Measurements from ENCODE around the gene NSF. TPM values are rescaled to one million over a fixed set of nuclear protein-coding genes. Genes with fewer than 3 reads are reported as not detected.
A peak's percentile ranks its signal among the peaks of the same experiment; 100 is the strongest.
"Not testable (repeated sequence)": the region's sequence is repeated elsewhere in the genome, so short reads cannot be mapped to it uniquely, and the experiment has no call there.

The NSF gene
- total RNA-seq, 4 donors from 2014 or later: 19.9 to 23.8 (median 21.8) TPM

DNA sequence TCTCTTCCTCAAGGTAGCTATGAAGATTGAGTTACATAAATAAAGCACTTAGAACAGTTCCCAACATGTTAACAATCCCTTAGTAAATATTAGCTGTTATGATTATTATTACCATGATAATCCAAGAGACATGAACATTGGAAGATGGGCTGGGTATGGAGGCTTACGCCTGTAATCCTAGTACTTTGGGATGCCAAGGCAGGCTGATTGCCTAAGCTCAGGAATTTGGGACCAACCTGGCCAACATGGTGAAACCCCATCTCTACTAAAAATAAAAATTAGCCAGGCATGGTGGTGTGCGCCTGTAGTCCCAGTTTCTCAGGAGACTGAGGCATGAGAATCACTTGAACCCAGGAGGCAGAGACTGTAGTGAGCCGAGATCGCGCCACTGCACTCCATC lies 34.3 kb downstream of the NSF start:
- not testable (repeated sequence) for ATAC-seq (ENCODE audit: low FRiP score); DNase-seq (ENCODE audit: low spot score)

DNA sequence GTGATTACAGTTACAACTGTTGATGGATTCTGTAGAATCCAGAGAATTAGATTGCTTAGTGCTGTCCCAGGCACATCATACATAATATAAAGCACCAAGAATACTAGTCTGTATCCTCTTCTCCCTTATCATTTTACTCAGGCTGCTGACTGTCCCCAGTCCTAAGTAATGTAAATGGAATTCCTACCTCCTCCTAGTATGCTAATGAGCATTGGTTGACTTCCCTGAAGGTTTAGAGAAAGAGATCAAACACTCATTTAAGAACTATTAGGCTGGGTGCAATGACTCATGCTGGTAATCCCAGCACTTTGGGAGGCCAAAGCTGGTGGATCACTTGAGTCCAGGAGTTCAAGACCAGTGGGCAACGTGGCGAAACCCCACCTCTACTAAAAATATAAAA lies 37.0 kb downstream of the NSF start:
- ATAC-seq (ENCODE audit: low FRiP score); DNase-seq (ENCODE audit: low spot score): not testable (repeated sequence)

- not testable (repeated sequence) for DNase-seq (ENCODE audit: low spot score)
Measured at GRCh38 chr17:46628753-46629436, 38.4 kb downstream of the NSF start.

DNA sequence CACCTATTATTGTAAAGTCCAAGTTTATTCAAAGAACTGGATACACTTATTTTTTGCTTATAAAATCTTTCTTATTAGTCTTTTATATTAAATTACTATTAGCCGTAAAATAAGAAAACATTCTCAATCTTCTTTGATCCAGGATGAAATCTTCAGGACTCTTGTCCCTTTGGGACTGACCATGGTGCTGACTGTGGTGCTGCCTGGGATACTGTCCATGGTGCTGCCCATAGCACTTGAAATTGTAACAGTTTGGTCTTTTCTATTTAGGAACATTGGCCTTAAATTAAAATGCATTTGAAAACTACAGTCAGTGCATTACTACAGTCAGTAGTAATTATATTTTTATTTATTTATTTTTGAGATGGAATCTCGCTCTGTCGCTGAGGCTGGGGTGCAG lies 41.7 kb downstream of the NSF start:
- not testable (repeated sequence) for DNase-seq (ENCODE audit: low spot score); ATAC-seq (ENCODE audit: low FRiP score)

More at GRCh38 chr17:46628753-46629436, 38.4 kb downstream of the NSF start:
- not testable (repeated sequence) for ATAC-seq (ENCODE audit: low FRiP score)

- not testable (repeated sequence) for ATAC-seq (ENCODE audit: low FRiP score); DNase-seq (ENCODE audit: low spot score)
Measured at GRCh38 chr17:46634844-46635243, 44.4 kb downstream of the NSF start.

DNA sequence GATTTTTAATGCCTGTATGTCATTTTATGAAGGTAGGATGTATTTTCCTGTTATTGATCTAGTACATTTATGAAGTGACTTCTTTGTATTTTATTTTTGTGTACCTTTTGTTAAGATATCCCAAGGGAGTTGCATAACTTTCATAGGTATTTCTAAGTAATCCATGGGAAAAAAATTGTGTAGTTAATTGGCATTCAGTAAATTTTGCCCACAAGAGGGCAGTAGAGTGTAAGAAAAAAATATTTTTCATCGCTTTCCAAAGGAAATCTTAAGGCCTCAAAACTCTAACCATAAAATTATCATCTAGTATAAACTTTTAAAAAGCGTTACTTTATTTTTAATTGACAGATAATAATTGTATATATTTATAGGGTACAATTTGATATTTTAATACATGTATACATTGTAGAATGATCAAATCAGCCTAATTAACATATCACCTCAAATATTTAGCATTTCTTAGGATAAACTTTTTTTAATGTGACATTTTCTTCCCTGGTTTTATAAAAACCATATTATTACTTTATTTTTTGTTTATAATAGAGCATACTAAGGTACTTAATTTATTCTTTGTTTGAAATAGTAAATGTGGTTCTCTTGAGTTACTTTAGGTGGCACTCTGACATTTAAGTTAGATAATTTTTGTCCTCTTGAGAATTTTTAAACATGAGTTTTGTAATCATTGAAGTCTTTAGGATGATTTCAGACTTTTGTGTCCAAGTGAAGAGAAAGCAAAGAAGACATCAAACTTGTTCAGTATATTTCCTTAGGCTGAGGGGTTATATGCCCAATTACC lies 51.6 kb downstream of the NSF start:
- DNase-seq (ENCODE audit: low spot score); ATAC-seq (ENCODE audit: low FRiP score): not testable (repeated sequence)

DNA sequence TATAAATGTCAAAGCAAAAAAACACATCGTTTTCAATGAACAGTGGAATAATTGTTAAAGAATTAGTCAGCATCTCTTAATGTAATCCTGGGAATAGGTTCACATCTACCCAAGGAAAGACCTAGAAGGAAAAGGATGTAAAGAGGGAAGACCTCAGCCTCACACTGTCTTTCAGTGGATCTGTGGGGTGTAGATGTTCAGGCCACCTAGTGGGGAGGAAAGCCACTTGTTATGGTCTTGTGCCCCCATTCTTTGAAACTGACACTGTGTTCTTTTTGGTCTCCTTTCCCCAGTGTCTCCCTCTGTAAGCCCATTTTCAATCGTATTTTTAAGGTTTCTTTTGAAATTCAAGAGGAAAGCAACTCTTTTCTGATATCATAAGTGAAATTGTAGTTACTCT lies 56.8 kb downstream of the NSF start:
- not testable (repeated sequence) for DNase-seq (ENCODE audit: low spot score); ATAC-seq (ENCODE audit: low FRiP score)

DNA sequence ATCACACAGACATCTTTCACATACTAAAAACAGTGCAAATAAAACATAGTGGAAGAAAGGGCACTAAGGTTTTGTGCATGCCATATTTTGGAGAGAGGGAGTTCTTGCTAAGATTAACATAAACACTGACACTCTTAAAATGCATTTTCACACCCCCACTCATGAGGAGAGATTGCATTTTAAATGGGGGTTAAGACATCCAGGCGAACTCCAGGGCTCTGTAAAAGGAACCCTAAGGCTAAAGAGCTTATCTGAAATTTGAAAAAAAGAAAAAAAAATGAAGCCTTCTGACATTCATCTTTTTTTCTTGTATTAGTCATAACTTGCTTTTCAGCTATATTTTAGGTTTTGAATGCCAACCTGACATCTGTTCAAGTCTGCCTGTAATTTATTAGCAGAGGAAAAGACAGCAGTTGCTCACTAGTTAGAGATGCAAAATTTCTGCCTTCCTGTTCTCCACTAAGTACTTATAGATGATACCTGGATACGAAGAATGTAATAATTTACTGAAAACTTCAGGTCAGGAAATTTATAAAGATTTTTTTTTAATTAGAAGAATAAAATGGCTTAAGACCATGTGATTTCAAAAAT lies 57.3 kb downstream of the NSF start:
- peak; percentile 68 for ATAC-seq (ENCODE audit: low FRiP score)
- DNase-seq (ENCODE audit: low spot score): not testable (repeated sequence)

- ATAC-seq (ENCODE audit: low FRiP score): not testable (repeated sequence)
- peak; percentile 5 for DNase-seq (ENCODE audit: low spot score)
Measured at GRCh38 chr17:46649246-46649645, 58.8 kb downstream of the NSF start.

GRCh38 chr17:46652024-46652643 lies 61.7 kb downstream of the NSF start:
- ATAC-seq (ENCODE audit: low FRiP score): not testable (repeated sequence)

DNA sequence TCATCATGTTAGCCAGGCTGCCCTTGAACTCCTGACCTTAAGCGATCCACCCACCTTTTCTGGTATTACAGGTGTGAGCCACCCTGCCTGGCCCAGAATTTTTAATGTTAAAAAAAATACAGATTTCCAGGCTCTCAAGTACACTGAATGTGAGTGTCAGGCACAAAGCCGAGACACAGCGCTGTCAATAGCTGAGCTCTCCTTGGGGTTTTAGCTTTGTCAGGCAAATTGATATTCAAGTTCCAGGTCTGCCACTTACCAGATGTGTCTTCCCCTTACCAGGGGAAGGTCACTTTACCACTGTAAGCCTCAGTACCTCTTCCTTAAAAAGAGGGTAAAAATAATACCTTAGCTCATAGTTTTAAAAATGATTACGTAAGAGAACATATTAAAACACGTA lies 67.8 kb downstream of the NSF start:
- not testable (repeated sequence) for DNase-seq (ENCODE audit: low spot score); ATAC-seq (ENCODE audit: low FRiP score)

More at GRCh38 chr17:46652024-46652643, 61.7 kb downstream of the NSF start:
- DNase-seq (ENCODE audit: low spot score): not testable (repeated sequence)

GRCh38 chr17:46659702-46660101 lies 69.2 kb downstream of the NSF start:
- not testable (repeated sequence) for ATAC-seq (ENCODE audit: low FRiP score)

GRCh38 chr17:46663123-46663522 lies 72.7 kb downstream of the NSF start:
- DNase-seq (ENCODE audit: low spot score); ATAC-seq (ENCODE audit: low FRiP score): not testable (repeated sequence)

More at GRCh38 chr17:46659702-46660101, 69.2 kb downstream of the NSF start:
- not testable (repeated sequence) for DNase-seq (ENCODE audit: low spot score)

- ATAC-seq (ENCODE audit: low FRiP score); DNase-seq (ENCODE audit: low spot score): not testable (repeated sequence)
Measured at GRCh38 chr17:46663552-46663951, 73.1 kb downstream of the NSF start.

DNA sequence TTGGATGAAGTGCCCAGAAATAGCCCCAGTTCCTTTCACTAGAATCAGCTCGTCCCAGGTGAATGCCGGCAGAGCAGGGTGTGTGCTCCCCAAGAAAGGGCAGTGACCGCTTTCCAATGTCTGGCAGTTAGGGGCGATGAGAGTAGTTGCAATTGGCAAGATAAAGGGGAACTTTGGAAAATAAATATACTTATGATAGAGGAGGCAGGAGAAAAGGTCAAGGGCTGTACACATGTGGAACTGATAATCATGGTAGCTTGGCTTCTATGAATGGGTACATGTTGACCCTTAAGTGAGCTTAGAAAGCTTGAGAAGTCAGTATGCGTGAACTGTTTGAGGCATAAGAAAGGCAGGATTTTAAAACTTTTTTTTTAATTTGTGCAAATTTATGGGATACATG lies 75.5 kb downstream of the NSF start:
- ATAC-seq (ENCODE audit: low FRiP score); DNase-seq (ENCODE audit: low spot score): not testable (repeated sequence)

GRCh38 chr17:46670789-46671188 lies 80.3 kb downstream of the NSF start:
- ATAC-seq (ENCODE audit: low FRiP score); DNase-seq (ENCODE audit: low spot score): not testable (repeated sequence)

- ATAC-seq (ENCODE audit: low FRiP score); DNase-seq (ENCODE audit: low spot score): not testable (repeated sequence)
Measured at GRCh38 chr17:46672777-46673176, 82.3 kb downstream of the NSF start.

GRCh38 chr17:46677819-46678218 lies 87.3 kb downstream of the NSF start:
- ATAC-seq (ENCODE audit: low FRiP score); DNase-seq (ENCODE audit: low spot score): not testable (repeated sequence)

GRCh38 chr17:46683653-46684052 lies 93.2 kb downstream of the NSF start:
- not testable (repeated sequence) for ATAC-seq (ENCODE audit: low FRiP score); DNase-seq (ENCODE audit: low spot score)
